NCI-H1048 (cell line): Measurements from ENCODE around the gene EVL.

ENCODE experiments used
- DNase-seq: peaks from one replicate; lab custom pipeline; 2025; lab: John Stamatoyannopoulos, UW

The EVL gene

GRCh38 chr14:100129161-100129589, 64.0 kb downstream of the EVL start:
- DNase-seq: no peak

- no peak for DNase-seq
These were observed 65.3 kb downstream of the EVL start for GRCh38 chr14:100130521-100130920.

GRCh38 chr14:100131181-100131580, 66.0 kb downstream of the EVL start:
- no peak for DNase-seq

- no peak for DNase-seq
These were observed 67.1 kb downstream of the EVL start for GRCh38 chr14:100132161-100132902.

GRCh38 chr14:100132903-100133510, 67.8 kb downstream of the EVL start:
- DNase-seq: no peak

- no peak for DNase-seq
These were observed 69.4 kb downstream of the EVL start for GRCh38 chr14:100134586-100134985.

- DNase-seq: no peak
These were observed 69.9 kb downstream of the EVL start for GRCh38 chr14:100135073-100135472.

GRCh38 chr14:100135784-100136183, 70.6 kb downstream of the EVL start:
- no peak for DNase-seq

GRCh38 chr14:100137173-100137572, 72.0 kb downstream of the EVL start:
- DNase-seq: no peak

- DNase-seq: no peak
These were observed 73.0 kb downstream of the EVL start for GRCh38 chr14:100138082-100138787.

- DNase-seq: no peak
These were observed 73.7 kb downstream of the EVL start for GRCh38 chr14:100138955-100139354.

- DNase-seq: no peak
These were observed 75.3 kb downstream of the EVL start for GRCh38 chr14:100140452-100141078.

- no peak for DNase-seq
These were observed 75.9 kb downstream of the EVL start for GRCh38 chr14:100141098-100141497.

- DNase-seq: no peak
These were observed 77.1 kb downstream of the EVL start for GRCh38 chr14:100142073-100143040.

- DNase-seq: no peak
These were observed 78.3 kb downstream of the EVL start for GRCh38 chr14:100143523-100143922.

- no peak for DNase-seq
These were observed 78.7 kb downstream of the EVL start for GRCh38 chr14:100143934-100144333.

- no peak for DNase-seq
These were observed 79.4 kb downstream of the EVL start for GRCh38 chr14:100144645-100144995.

- no peak for DNase-seq
These were observed 79.9 kb downstream of the EVL start for GRCh38 chr14:100144996-100145646.

GRCh38 chr14:100145682-100146464, 80.7 kb downstream of the EVL start:
- DNase-seq: no peak

- DNase-seq: no peak
These were observed 81.4 kb downstream of the EVL start for GRCh38 chr14:100146531-100147091.
